Endothelial cell of umbilical vein (primary cell): ENCODE results near the gene NRG3. TPM values are rescaled to one million over a fixed set of nuclear protein-coding genes. Genes with fewer than 3 reads are reported as not detected.

Experiments used
- BruUV-seq: library from RNA; stranded (reverse); fragments of 400-500 nt; replicated peaks from 2 replicates; lab custom pipeline; 2021; lab: Mats Ljungman, UMichigan
- CTCF ChIA-PET: fragments of 300-600, 350-600 bp; sonication (Branson Sonifier 250); formaldehyde crosslinking; loops from one replicate; lab custom pipeline; 2021; ENCODE audit warnings: antibody characterized with exemption, inconsistent platforms; lab: Charles Lee
- POLR2A ChIA-PET: fragments of 300-600, 350-600 bp; sonication (Branson Sonifier 250); formaldehyde crosslinking; loops from one replicate; lab custom pipeline; 2021; ENCODE audit warnings: antibody characterized with exemption, inconsistent platforms; lab: Charles Lee
- DNase-seq: peaks from one replicate; pipeline ENCODE4 v3.0.0-alpha.2; 2011; ENCODE audit warnings: low read depth, low spot score
- FAIRE-seq: peaks from 2 replicates; lab custom pipeline; 2011; peaks lifted over from hg19 to GRCh38; lab: Jason Lieb, UNC
- H2AFZ ChIP-seq: 2 replicates; pipeline ENCODE4 v1.6.0; 2012; ENCODE audit warnings: low read depth, low read length, control low read depth, inconsistent platforms
- H3K27ac ChIP-seq: 2 replicates; pipeline ENCODE4 v1.5.1; 2011; ENCODE audit warnings: low read depth, mild to moderate bottlenecking, control low read depth, low read length, moderate library complexity; ENCODE audit not compliant: insufficient read depth
- H3K27me3 ChIP-seq, 2 experiments: 2 replicates each; pipeline versions ENCODE4 v1.6.0 to v1.6.1; 2011; ENCODE audit warnings: low read length in 2 of 2, mixed read lengths in 1 of 2; ENCODE audit not compliant: control insufficient read depth in 2 of 2, insufficient read depth in 2 of 2
- H3K36me3 ChIP-seq, 2 experiments: 2 replicates in 1 of 2; 3 replicates in 1 of 2; pipeline ENCODE4 v1.5.1; 2011; ENCODE audit warnings: low read length in 2 of 2, mild to moderate bottlenecking in 1 of 2, moderate library complexity in 1 of 2; ENCODE audit not compliant: control insufficient read depth in 2 of 2, insufficient read depth in 2 of 2; ENCODE audit errors: extremely low read depth in 1 of 2
- H3K4me1 ChIP-seq: 3 replicates; pipeline ENCODE4 v1.5.1; 2011; ENCODE audit warnings: mild to moderate bottlenecking, low read length; ENCODE audit not compliant: control insufficient read depth, insufficient read depth; ENCODE audit errors: extremely low read depth
- H3K4me2 ChIP-seq: 2 replicates; pipeline ENCODE4 v1.6.1; 2011; ENCODE audit warnings: low read length, control low read depth, mixed read lengths; ENCODE audit not compliant: insufficient read depth
- H3K4me3 ChIP-seq, 3 experiments: fragments of 200-600 bp in 1 of 3; sonication (generic), shearing (Covaris generic) in 1 of 3; replicated peaks in 1 of 3; 2 replicates each; pipeline ENCODE4 v1.5.1; 2011 to 2016; ENCODE audit warnings: control low read depth in 3 of 3, low read length in 3 of 3, mild to moderate bottlenecking in 2 of 3, inconsistent platforms in 1 of 3, low read depth in 1 of 3, moderate library complexity in 1 of 3; ENCODE audit not compliant: insufficient read depth in 1 of 3
- H3K79me2 ChIP-seq: 2 replicates; pipeline ENCODE4 v1.6.0; 2012; ENCODE audit warnings: low read length, inconsistent platforms; ENCODE audit not compliant: control insufficient read depth, insufficient read depth
- H3K9ac ChIP-seq: replicated peaks from 2 replicates; pipeline ENCODE3; 2011; ENCODE audit warnings: low read length, control low read depth; ENCODE audit not compliant: insufficient read depth; ENCODE audit errors: extremely low read depth
- H3K9me1 ChIP-seq: replicated peaks from 3 replicates; pipeline ENCODE4 v1.6.0; 2011; ENCODE audit warnings: mild to moderate bottlenecking, low read length; ENCODE audit not compliant: control insufficient read depth, insufficient read depth; ENCODE audit errors: extremely low read depth
- H3K9me3 ChIP-seq: replicated peaks from 2 replicates; pipeline ENCODE4 v1.5.1; 2012; ENCODE audit warnings: low read length, inconsistent platforms; ENCODE audit not compliant: control insufficient read depth, insufficient read depth
- H4K20me1 ChIP-seq: replicated peaks from 2 replicates; pipeline ENCODE3; 2011; ENCODE audit warnings: mild to moderate bottlenecking, low read length; ENCODE audit not compliant: control insufficient read depth, insufficient read depth; ENCODE audit errors: extremely low read depth
- EZH2 ChIP-seq: IDR thresholded peaks from 2 replicates; pipeline ENCODE4 v1.6.1; 2012; ENCODE audit warnings: borderline replicate concordance, low read depth, mild to moderate bottlenecking, moderate library complexity, low read length, inconsistent platforms; ENCODE audit not compliant: severe bottlenecking
- FOS ChIP-seq: IDR thresholded peaks from 2 replicates; pipeline ENCODE4 v1.6.1; 2011; ENCODE audit warnings: mild to moderate bottlenecking, low read length, moderate library complexity, borderline replicate concordance; ENCODE audit not compliant: insufficient read depth
- GATA2 ChIP-seq: IDR thresholded peaks from 2 replicates; pipeline ENCODE4 v1.7.0; 2011; ENCODE audit warnings: low read depth, mild to moderate bottlenecking, moderate library complexity, mixed read lengths, low read length; ENCODE audit not compliant: insufficient read length, insufficient read depth
- JUN ChIP-seq: IDR thresholded peaks from 2 replicates; pipeline ENCODE4 v1.6.1; 2011; ENCODE audit warnings: borderline replicate concordance, low read depth; ENCODE audit not compliant: insufficient read length, insufficient read depth
- MYC ChIP-seq: IDR thresholded peaks from one replicate; pipeline ENCODE4 v1.6.1; 2011; ENCODE audit warnings: mild to moderate bottlenecking, low read depth, low read length
- POLR2A ChIP-seq: IDR thresholded peaks from 2 replicates; pipeline ENCODE4 v1.6.1; 2012; ENCODE audit warnings: low read depth, mild to moderate bottlenecking, control low read depth, low read length
- POLR2AphosphoS5 ChIP-seq: IDR thresholded peaks from 2 replicates; pipeline ENCODE4 v1.6.1; 2012; ENCODE audit warnings: low read depth, mild to moderate bottlenecking, control low read depth, low read length, moderate library complexity; ENCODE audit not compliant: insufficient read depth
- dilution Hi-C: fragments of 300-500 bp; cut with MboI; formaldehyde crosslinking; loops from one replicate; pipeline ENCODE4 v1.15.0; 2019; ENCODE audit warnings: low sequenced_read_pairs; ENCODE audit not compliant: extremely low pct_ligation_motif_present
- intact Hi-C: fragments of 100-400 bp; cut with micrococcal nuclease; formaldehyde crosslinking; loops from one replicate; pipeline ENCODE4 v1.10.0; 2022
- polyA plus RNA-seq, 4 experiments: library from polyadenylated mRNA; depleted of rRNA in 3 of 4; stranded (reverse) in 3 of 4; unstranded in 1 of 4; fragments of >200 nt; gene quantifications; 2 replicates each; pipeline versions ENCODE4 v1.2.1 to v1.2.3, GENCODE V29; 2011 to 2012; ENCODE audit warnings: missing spikeins in 1 of 4
- total RNA-seq: library from RNA; stranded (reverse); gene quantifications from 2 replicates; pipeline ENCODE4 v1.2.3, GENCODE V29; 2021
- TF ChIP-seq, protein P1 (sequence below), 2 donors: IDR thresholded peaks; 1 replicate in 1 of 2; 2 replicates in 1 of 2; pipeline ENCODE4 v1.5.1; 2011; ENCODE audit warnings: low read length in 2 of 2, mild to moderate bottlenecking in 2 of 2, moderate library complexity in 2 of 2, control low read depth in 1 of 2, inconsistent platforms in 1 of 2, low read depth in 1 of 2; ENCODE audit not compliant: insufficient read depth in 1 of 2; ENCODE audit errors: extremely low read depth in 1 of 2
- TF ChIP-seq, protein P2 (sequence below): IDR thresholded peaks from 2 replicates; pipeline ENCODE4 v1.6.1; 2011; ENCODE audit not compliant: insufficient read depth, insufficient read length

NRG3 gene
- total and polyA plus RNA-seq, 2 donors (not counting 3 experiments of a cell fraction or from before 2014, with no cell fraction given), result 1.9 to 3.9 TPM

DNA sequence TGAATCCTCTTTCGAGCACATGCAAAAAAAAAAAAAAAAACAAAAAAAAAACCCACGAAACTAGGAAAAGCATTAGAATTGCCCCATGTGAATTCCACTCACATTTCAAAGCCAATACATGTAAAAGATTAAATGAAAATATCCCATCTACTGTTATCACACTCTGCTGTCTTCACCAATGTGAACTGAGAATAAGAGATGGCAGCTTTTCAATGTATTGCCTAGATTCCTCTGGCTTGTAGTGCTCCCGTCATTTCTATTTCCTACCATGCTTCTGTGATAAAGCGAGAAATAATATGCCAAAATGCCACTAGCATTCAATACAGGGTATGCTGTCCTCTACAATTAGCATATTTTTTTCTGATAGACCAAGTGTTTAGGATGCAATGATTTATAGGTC, 517.0 kb downstream of the NRG3 start:
- no peak for FAIRE-seq
- Histone ChIP-seq H4K20me1 (no peaks in the 10 kb centered on the region), H3K4me2 (no peak overlapping the region), H3K79me2 (no peaks in the 10 kb centered on the region), H3K36me3 (no peaks in the 10 kb centered on the region), H3K27me3 (no peaks in the 10 kb centered on the region), H3K9me1 (no peaks in the 10 kb centered on the region), H3K4me3 (no peak overlapping the region), H3K9me3 (no peaks in the 10 kb centered on the region), H3K4me1 (peaks cover 4% of the 10 kb centered on the region), H3K27ac (no peak overlapping the region), H2AFZ (no peak overlapping the region), H3K9ac (no peak overlapping the region)
- no peak for TF ChIP-seq POLR2AphosphoS5
- TF ChIP-seq MYC, result no peak
- no peak for TF ChIP-seq POLR2A
- TF ChIP-seq, protein P1, sequence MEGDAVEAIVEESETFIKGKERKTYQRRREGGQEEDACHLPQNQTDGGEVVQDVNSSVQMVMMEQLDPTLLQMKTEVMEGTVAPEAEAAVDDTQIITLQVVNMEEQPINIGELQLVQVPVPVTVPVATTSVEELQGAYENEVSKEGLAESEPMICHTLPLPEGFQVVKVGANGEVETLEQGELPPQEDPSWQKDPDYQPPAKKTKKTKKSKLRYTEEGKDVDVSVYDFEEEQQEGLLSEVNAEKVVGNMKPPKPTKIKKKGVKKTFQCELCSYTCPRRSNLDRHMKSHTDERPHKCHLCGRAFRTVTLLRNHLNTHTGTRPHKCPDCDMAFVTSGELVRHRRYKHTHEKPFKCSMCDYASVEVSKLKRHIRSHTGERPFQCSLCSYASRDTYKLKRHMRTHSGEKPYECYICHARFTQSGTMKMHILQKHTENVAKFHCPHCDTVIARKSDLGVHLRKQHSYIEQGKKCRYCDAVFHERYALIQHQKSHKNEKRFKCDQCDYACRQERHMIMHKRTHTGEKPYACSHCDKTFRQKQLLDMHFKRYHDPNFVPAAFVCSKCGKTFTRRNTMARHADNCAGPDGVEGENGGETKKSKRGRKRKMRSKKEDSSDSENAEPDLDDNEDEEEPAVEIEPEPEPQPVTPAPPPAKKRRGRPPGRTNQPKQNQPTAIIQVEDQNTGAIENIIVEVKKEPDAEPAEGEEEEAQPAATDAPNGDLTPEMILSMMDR (IDR thresholded peaks at IDR 0.05; ENCODE audit: extremely low read depth in 1 of 2, insufficient read depth in 1 of 2, low read depth in 1 of 2, low read length in 2 of 2), result no peak
- TF ChIP-seq GATA2, result no peak
- no peak for TF ChIP-seq EZH2
- TF ChIP-seq JUN, result no peak
- no peak for TF ChIP-seq FOS
- TF ChIP-seq, protein P2, sequence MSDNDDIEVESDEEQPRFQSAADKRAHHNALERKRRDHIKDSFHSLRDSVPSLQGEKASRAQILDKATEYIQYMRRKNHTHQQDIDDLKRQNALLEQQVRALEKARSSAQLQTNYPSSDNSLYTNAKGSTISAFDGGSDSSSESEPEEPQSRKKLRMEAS, result no peak
- ChIA-PET POLR2A (no interaction called here), CTCF (no interaction called here)
- BruUV-seq, result no TSS peak
- intact Hi-C loops, result no loop called here
- DNase-seq, result no peak
- dilution Hi-C loops, result no loop called here
